Measurements from ENCODE around the gene ZEB1.
"Not testable (repeated sequence)": the region's sequence is repeated elsewhere in the genome, so short reads cannot be mapped to it uniquely, and the experiment has no call there.

The ZEB1 gene

DNA sequence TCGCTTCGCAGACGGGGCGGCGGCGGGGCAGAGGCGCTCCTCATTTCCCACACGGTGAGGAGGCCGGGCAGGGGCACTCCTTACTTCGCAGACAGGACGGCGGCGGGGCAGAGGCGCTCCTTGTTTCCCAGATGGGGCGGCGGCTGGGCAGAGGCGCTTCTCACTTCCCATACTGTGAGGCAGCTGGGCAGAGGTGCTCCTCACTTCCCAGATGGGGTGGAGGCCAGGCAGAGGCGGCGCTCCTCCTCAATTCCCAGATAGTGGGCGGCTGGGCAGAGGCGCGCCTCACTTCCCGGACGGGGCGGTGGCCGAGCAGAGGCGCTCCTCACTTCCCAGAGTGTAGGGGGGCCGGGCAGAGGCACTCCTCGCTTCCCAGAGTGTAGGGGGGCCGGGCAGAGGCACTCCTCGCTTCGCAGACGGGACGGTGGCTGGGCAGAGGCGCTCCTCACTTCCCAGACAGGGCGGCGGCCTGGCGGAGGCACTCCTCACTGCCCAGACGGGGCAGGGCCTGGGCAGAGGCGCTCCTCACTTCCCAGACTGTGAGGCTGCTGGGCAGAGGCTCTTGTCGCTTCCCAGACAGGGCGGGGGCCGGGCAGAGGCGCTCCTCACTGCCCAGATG is 43.1 kb downstream of the ZEB1 start:
- Histone ChIP-seq H3K27ac (ENCODE audit: insufficient read depth, low read depth, low read length, poor library complexity, severe bottlenecking) (no peak overlapping the region), H3K36me3 (ENCODE audit: control insufficient read depth, insufficient read depth, low read length) (no peaks in the 10 kb centered on the region), H3K4me3 (ENCODE audit: insufficient read depth, low read depth, low read length) (no peak overlapping the region), H3K27me3 (ENCODE audit: control insufficient read depth, insufficient read depth, low read length, poor library complexity, severe bottlenecking) (no peaks in the 10 kb centered on the region), H3K9me3 (ENCODE audit: control insufficient read depth, low read length) (no peaks in the 10 kb centered on the region), H3K4me1 (ENCODE audit: control insufficient read depth, insufficient read depth, low read length) (no peaks in the 10 kb centered on the region)
- 96% methylated on average over 44 of the region's 44 CpGs for WGBS, 2 experiments

DNA sequence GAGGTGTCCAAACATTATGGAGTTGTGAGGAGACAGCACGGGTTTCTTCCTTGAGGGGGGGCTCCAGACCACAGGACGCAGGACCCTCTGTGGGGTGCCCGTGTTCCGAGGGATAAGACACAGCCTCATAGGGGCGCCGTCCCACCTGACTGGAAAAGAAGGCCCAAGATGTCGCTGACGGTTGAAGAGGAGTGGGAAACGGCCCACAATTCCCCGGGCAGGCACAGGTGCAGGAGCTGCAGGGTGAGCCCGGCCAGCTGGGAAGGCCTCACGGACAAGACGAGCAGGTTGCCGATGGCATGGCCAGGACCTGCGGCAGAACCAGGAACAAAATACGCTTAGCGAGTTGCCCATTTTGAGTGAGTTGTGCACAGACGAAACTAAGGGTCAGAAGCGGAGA is 44.7 kb downstream of the ZEB1 start:
- whole genome bisulfite sequencing, 2 experiments = 96 to 97% methylated on average over 19 of the region's 19 CpGs
- H3K9me3 ChIP-seq (ENCODE audit: control insufficient read depth, low read length); H3K27ac ChIP-seq (ENCODE audit: insufficient read depth, low read depth, low read length, poor library complexity, severe bottlenecking); H3K4me1 ChIP-seq (ENCODE audit: control insufficient read depth, insufficient read depth, low read length); H3K4me3 ChIP-seq (ENCODE audit: insufficient read depth, low read depth, low read length); H3K36me3 ChIP-seq (ENCODE audit: control insufficient read depth, insufficient read depth, low read length); H3K27me3 ChIP-seq (ENCODE audit: control insufficient read depth, insufficient read depth, low read length, poor library complexity, severe bottlenecking): not testable (repeated sequence)

DNA sequence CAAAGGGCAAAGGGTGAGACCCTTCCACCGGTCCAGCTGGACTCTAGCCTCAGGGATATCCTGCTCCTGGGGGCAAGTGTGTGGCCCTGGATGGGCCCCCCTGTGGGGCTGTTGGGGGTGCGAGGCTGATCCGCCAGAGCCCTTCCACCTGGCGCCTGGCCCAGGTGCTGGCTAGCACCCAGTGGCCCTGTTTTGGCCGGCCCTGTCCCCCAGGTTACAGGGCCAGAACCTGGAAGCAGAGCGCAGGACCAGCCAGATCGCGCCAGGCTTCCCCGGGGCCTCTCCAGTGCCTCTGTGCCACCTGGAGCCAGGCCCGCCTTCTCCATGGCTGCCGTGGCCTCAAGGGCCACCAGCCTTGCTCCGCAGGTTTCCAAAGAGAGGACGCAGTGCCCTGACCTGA is 45.2 kb downstream of the ZEB1 start:
- WGBS, 2 experiments = 95 to 97% methylated on average over 12 of the region's 13 CpGs
- H3K4me3 ChIP-seq (ENCODE audit: insufficient read depth, low read depth, low read length); H3K9me3 ChIP-seq (ENCODE audit: control insufficient read depth, low read length); H3K27ac ChIP-seq (ENCODE audit: insufficient read depth, low read depth, low read length, poor library complexity, severe bottlenecking); H3K36me3 ChIP-seq (ENCODE audit: control insufficient read depth, insufficient read depth, low read length); H3K4me1 ChIP-seq (ENCODE audit: control insufficient read depth, insufficient read depth, low read length); H3K27me3 ChIP-seq (ENCODE audit: control insufficient read depth, insufficient read depth, low read length, poor library complexity, severe bottlenecking): not testable (repeated sequence)

DNA sequence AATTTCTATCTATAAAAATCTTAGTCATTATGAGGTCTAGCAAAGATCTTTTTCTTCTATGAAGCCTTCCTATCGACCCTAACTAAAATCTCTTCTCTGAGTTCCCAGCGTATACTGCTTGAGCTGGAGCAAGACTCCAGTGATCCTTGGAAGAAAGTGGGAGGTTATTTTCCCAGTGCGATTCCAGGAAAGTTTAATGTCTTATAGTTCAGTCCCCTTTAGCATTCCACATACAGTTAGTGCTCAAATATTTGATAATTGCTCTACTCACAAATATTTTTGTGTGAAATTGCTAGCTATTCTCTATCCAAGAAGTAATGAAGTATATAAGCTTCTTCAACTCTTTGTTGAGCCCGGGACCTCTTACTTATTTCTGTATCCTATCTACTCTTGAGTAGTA is 47.7 kb downstream of the ZEB1 start:
- 93 to 100% methylated on average over 3 to 4 of the region's 4 CpGs for WGBS, 2 experiments
- Histone ChIP-seq H3K4me1 (ENCODE audit: control insufficient read depth, insufficient read depth, low read length) (no peaks in the 10 kb centered on the region), H3K27ac (ENCODE audit: insufficient read depth, low read depth, low read length, poor library complexity, severe bottlenecking) (no peak overlapping the region), H3K36me3 (ENCODE audit: control insufficient read depth, insufficient read depth, low read length) (no peaks in the 10 kb centered on the region), H3K27me3 (ENCODE audit: control insufficient read depth, insufficient read depth, low read length, poor library complexity, severe bottlenecking) (no peaks in the 10 kb centered on the region), H3K9me3 (ENCODE audit: control insufficient read depth, low read length) (no peaks in the 10 kb centered on the region), H3K4me3 (ENCODE audit: insufficient read depth, low read depth, low read length) (no peak overlapping the region)

DNA sequence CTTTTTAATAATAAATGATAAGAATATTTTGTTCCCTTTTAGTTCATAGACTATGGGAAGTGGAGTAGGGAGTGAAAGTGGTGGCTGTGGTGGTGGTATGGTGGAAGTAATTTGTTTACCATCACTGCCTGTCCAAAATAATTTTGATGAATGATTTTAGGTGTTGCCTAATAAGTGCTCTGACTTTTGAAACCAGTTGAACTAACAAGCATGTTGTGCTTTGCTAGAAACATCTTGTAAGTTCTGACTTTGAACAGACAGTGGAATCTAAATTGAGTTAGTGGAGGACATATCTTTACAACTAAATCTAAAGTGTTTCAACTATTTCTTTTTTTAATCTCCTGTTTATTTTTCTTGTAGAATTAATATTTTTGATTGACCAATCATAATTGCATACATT is 49.7 kb downstream of the ZEB1 start:
- H3K36me3 ChIP-seq (ENCODE audit: control insufficient read depth, insufficient read depth, low read length) = no peaks in the 10 kb centered on the region
- H3K4me3 ChIP-seq (ENCODE audit: insufficient read depth, low read depth, low read length) = no peak overlapping the region
- no peaks in the 10 kb centered on the region for H3K9me3 ChIP-seq (ENCODE audit: control insufficient read depth, low read length)
- H3K27me3 ChIP-seq (ENCODE audit: control insufficient read depth, insufficient read depth, low read length, poor library complexity, severe bottlenecking) = no peaks in the 10 kb centered on the region
- H3K4me1 ChIP-seq (ENCODE audit: control insufficient read depth, insufficient read depth, low read length) = no peaks in the 10 kb centered on the region
- no peak overlapping the region for H3K27ac ChIP-seq (ENCODE audit: insufficient read depth, low read depth, low read length, poor library complexity, severe bottlenecking)

DNA sequence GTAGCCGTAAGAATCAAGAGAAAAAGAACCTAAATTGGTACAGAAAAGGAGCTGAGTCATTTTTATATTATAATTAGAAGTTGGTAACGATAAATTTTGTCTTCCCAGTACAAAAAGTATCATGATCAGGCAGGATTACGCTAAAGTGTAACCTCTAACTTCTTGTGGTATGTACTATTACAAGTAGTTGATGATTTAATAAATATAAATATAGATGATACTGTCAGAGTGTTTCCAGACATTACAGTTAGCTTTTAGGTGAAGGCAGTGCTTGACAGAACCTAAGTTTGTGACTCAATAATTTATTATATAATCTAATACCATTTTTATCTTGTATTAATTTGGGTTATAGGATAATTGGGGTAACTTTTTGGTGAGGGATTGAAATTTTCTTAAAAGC is 53.4 kb downstream of the ZEB1 start:
- H3K4me3 ChIP-seq (ENCODE audit: insufficient read depth, low read depth, low read length) = no peak overlapping the region
- no peaks in the 10 kb centered on the region for H3K36me3 ChIP-seq (ENCODE audit: control insufficient read depth, insufficient read depth, low read length)
- no peaks in the 10 kb centered on the region for H3K4me1 ChIP-seq (ENCODE audit: control insufficient read depth, insufficient read depth, low read length)
- H3K27ac ChIP-seq (ENCODE audit: insufficient read depth, low read depth, low read length, poor library complexity, severe bottlenecking) = no peak overlapping the region
- no peaks in the 10 kb centered on the region for H3K27me3 ChIP-seq (ENCODE audit: control insufficient read depth, insufficient read depth, low read length, poor library complexity, severe bottlenecking)
- no peaks in the 10 kb centered on the region for H3K9me3 ChIP-seq (ENCODE audit: control insufficient read depth, low read length)
- WGBS, 2 experiments = 86 to 96% methylated on average over 1 to 2 of the region's 3 CpGs

DNA sequence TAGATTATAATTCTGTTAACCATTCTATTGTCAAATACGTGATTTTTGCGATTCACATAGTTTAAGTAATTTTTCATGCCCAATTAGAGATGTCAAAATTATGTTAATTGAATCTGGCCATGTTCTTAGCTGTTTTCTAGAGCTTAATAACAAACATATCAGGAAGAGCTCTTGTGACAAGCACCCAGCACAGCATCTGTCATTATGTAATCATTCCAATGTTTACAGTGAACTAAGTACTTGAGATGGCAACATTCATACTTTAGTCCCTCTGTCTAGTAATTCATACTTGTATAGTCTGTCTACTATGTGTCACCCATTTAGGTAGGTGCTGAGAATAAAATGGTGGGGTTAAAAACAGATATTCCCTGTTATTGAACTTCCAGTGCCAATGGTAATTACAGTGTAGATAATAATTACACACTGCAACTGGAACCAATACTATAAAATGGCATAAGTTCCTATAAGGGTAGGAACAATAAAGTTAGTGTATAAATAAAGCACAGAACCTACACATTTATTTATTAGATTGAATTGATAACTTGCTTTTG is 55.2 kb downstream of the ZEB1 start:
- no peak overlapping the region for H3K4me3 ChIP-seq (ENCODE audit: insufficient read depth, low read depth, low read length)
- WGBS, 2 experiments = 80 to 93% methylated on average over 1 to 2 of the region's 2 CpGs
- H3K36me3 ChIP-seq (ENCODE audit: control insufficient read depth, insufficient read depth, low read length) = no peaks in the 10 kb centered on the region

DNA sequence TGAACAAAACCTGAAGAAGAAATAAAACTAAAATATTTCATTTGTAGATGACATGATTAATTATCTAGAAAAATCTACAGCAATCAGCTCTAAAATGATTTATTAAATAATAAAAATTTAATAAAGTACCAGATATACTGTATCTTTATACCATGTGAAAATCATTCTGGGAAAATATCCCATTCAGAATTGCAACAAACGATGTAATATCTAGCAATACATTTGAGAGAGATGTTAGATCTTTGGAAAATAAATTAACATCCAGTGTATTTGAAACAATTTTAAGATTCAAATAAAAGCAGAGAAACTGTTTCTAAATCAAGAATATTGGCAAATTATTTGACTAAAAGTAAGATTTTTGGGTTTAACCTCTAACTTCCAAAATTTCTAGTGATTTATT is 62.2 kb downstream of the ZEB1 start:
- H3K36me3 ChIP-seq (ENCODE audit: control insufficient read depth, insufficient read depth, low read length) = no peaks in the 10 kb centered on the region
- H3K4me3 ChIP-seq (ENCODE audit: insufficient read depth, low read depth, low read length) = no peak overlapping the region
- no peaks in the 10 kb centered on the region for H3K4me1 ChIP-seq (ENCODE audit: control insufficient read depth, insufficient read depth, low read length)
- no peaks in the 10 kb centered on the region for H3K27me3 ChIP-seq (ENCODE audit: control insufficient read depth, insufficient read depth, low read length, poor library complexity, severe bottlenecking)
- no peak overlapping the region for H3K27ac ChIP-seq (ENCODE audit: insufficient read depth, low read depth, low read length, poor library complexity, severe bottlenecking)
- WGBS, 2 experiments = no CpG with 5 or more reads among the region's 1 CpG
- H3K9me3 ChIP-seq (ENCODE audit: control insufficient read depth, low read length) = no peaks in the 10 kb centered on the region

More for the DNA sequence above, 55.2 kb downstream of the ZEB1 start:
- Histone ChIP-seq H3K9me3 (ENCODE audit: control insufficient read depth, low read length) (no peaks in the 10 kb centered on the region), H3K27ac (ENCODE audit: insufficient read depth, low read depth, low read length, poor library complexity, severe bottlenecking) (no peak overlapping the region), H3K27me3 (ENCODE audit: control insufficient read depth, insufficient read depth, low read length, poor library complexity, severe bottlenecking) (no peaks in the 10 kb centered on the region), H3K4me1 (ENCODE audit: control insufficient read depth, insufficient read depth, low read length) (no peaks in the 10 kb centered on the region)

DNA sequence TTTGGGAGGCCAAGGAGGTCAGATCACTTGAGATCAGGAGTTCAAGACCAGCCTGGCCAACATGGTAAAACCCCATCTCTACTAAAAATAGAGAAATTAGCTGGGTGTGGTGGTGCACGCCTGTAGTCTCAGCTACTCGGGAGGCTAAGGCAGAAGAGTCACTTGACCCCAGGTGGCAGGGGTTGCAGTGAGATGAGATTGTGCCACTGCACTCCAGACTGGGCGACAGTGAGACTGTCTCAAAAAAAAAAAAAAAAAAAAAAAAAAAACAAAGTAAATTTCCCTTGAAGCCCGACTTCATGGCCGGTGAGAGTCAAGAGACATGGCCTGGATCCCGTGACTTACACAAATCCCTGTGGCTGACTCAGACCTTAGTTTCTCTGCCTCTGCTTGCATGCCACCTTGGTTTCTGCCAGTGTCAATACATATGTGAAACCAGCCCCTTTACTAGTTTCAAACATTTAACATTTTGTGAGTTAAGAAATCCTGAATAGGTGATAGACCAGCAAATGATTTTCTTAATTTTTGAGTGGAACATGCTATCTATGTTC is 62.8 kb downstream of the ZEB1 start:
- Histone ChIP-seq H3K27ac (ENCODE audit: insufficient read depth, low read depth, low read length, poor library complexity, severe bottlenecking) (no peak overlapping the region), H3K27me3 (ENCODE audit: control insufficient read depth, insufficient read depth, low read length, poor library complexity, severe bottlenecking) (no peaks in the 10 kb centered on the region), H3K36me3 (ENCODE audit: control insufficient read depth, insufficient read depth, low read length) (no peaks in the 10 kb centered on the region), H3K4me3 (ENCODE audit: insufficient read depth, low read depth, low read length) (no peak overlapping the region), H3K9me3 (ENCODE audit: control insufficient read depth, low read length) (no peaks in the 10 kb centered on the region), H3K4me1 (ENCODE audit: control insufficient read depth, insufficient read depth, low read length) (no peaks in the 10 kb centered on the region)
- 86 to 96% methylated on average over 6 of the region's 6 CpGs for WGBS, 2 experiments

DNA sequence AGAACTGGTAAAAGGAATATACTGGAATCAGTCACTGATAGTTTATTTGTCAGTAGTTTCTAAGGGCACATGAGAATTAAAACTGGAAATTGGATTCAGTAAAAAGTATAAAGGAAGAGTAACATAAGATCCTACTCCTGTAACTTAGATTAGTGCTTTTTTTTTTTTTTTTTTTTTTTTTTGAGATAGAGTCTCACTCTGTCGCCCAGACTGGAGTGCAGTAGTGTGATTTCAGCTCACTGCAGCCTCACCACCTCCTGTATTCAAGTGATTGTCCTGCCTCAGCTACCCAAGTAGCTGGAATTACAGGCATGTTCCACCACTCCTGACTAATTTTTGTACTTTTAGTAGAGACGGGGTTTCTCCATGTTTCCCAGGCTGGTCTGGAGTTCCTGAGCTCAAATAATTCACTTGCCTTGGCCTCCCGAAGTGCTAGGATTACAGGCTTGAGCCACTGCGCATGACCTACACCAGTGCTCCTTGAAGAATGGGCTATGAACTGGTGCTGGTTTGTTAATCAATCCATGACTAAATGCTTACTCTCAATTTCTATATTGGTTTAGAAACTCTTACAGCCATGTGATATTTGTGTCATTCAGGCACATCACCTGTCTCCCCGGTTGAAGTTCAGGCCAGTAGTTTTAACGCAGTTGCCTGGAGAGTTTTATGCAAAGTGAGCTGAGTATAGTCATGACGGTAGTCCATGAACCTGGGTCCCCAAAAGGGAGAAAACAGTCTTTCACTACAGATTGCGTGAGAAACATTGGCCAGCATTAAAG is 65.0 kb downstream of the ZEB1 start:
- Histone ChIP-seq H3K4me3 (ENCODE audit: insufficient read depth, low read depth, low read length) (no peak overlapping the region), H3K9me3 (ENCODE audit: control insufficient read depth, low read length) (no peaks in the 10 kb centered on the region), H3K27me3 (ENCODE audit: control insufficient read depth, insufficient read depth, low read length, poor library complexity, severe bottlenecking) (no peaks in the 10 kb centered on the region), H3K4me1 (ENCODE audit: control insufficient read depth, insufficient read depth, low read length) (no peaks in the 10 kb centered on the region), H3K36me3 (ENCODE audit: control insufficient read depth, insufficient read depth, low read length) (no peaks in the 10 kb centered on the region), H3K27ac (ENCODE audit: insufficient read depth, low read depth, low read length, poor library complexity, severe bottlenecking) (no peak overlapping the region)
- WGBS, 2 experiments = 91 to 94% methylated on average over 8 of the region's 8 CpGs
